ENCODE results near the gene MGAT4B.

- TF ChIP-seq GATA2 (IDR thresholded peaks at IDR 0.05; ENCODE audit: low read depth, low read length) (no peak), GATA3 (IDR thresholded peaks at IDR 0.05; ENCODE audit: low read depth, low read length) (no peak)
These were observed 44.4 kb downstream of the MGAT4B start for GRCh38 chr5:179762079-179762780.
